ENCODE data around the gene SCLT1. TPM values are rescaled to one million over a fixed set of nuclear protein-coding genes. Genes with fewer than 3 reads are reported as not detected.

SCLT1 gene
- total RNA-seq, 1 experiment from 2014 or later = 11.3 TPM

GRCh38 chr4:128871948-128872347, 221.4 kb downstream of the SCLT1 start:
- Histone ChIP-seq H2BK120ac (ENCODE audit: low read depth, low read length, poor library complexity, severe bottlenecking) (no peak overlapping the region), H4K20me1 (ENCODE audit: control insufficient read depth, insufficient read depth, insufficient read length) (peaks cover 2% of the 10 kb centered on the region), H3K23ac (ENCODE audit: insufficient read length, low read depth, low read length) (no peak overlapping the region), H3K9ac (ENCODE audit: extremely low read depth, insufficient read length, low read length) (no peak overlapping the region), H3K79me2 (ENCODE audit: insufficient read depth, low read length) (peaks cover 4% of the 10 kb centered on the region; the same call in 1 of the 2 replicates), H3K18ac (ENCODE audit: insufficient read length, low read depth, low read length) (no peak overlapping the region), H3K4ac (ENCODE audit: low read depth, low read length) (no peak overlapping the region), H3K79me1 (ENCODE audit: insufficient read depth, low read depth, low read length, poor library complexity, severe bottlenecking) (no peaks in the 10 kb centered on the region), H3T11ph (ENCODE audit: low read length) (no peak overlapping the region), H4K8ac (replicated peaks; ENCODE audit: insufficient read length, low read depth, low read length) (no peak overlapping the region), H3K23me2 (ENCODE audit: insufficient read length, low read depth, low read length, poor library complexity, severe bottlenecking) (no peaks in the 10 kb centered on the region), H2BK5ac (ENCODE audit: insufficient read length, low read length) (no peak overlapping the region), H3K9me3 (ENCODE audit: control insufficient read depth, low read depth, low read length) (no peaks in the 10 kb centered on the region), H4K5ac (ENCODE audit: insufficient read length, low read depth, low read length) (no peak overlapping the region), H3K14ac (ENCODE audit: insufficient read depth, low read length) (no peak overlapping the region), H3K27me3 (ENCODE audit: insufficient read depth, low read length) (no peaks in the 10 kb centered on the region), H2AK5ac (ENCODE audit: insufficient read length, low read length) (no peak overlapping the region), H3K27ac (ENCODE audit: insufficient read length, low read depth, low read length) (no peak overlapping the region), H2AFZ (ENCODE audit: low read length) (no peak overlapping the region), H3K4me1 (ENCODE audit: insufficient read depth, low read length) (no peaks in the 10 kb centered on the region), H2BK20ac (ENCODE audit: low read depth, low read length, poor library complexity, severe bottlenecking) (no peak overlapping the region), H2BK12ac (ENCODE audit: insufficient read length, low read depth, low read length) (no peak overlapping the region), H2BK15ac (ENCODE audit: low read depth, low read length) (no peak overlapping the region), H4K91ac (ENCODE audit: insufficient read length, low read depth, low read length) (no peak overlapping the region), H3K56ac (ENCODE audit: insufficient read length, low read depth, low read length) (no peak overlapping the region), H3K4me2 (ENCODE audit: insufficient read depth, insufficient read length, low read length) (no peak overlapping the region)
- TF ChIP-seq, protein P1, sequence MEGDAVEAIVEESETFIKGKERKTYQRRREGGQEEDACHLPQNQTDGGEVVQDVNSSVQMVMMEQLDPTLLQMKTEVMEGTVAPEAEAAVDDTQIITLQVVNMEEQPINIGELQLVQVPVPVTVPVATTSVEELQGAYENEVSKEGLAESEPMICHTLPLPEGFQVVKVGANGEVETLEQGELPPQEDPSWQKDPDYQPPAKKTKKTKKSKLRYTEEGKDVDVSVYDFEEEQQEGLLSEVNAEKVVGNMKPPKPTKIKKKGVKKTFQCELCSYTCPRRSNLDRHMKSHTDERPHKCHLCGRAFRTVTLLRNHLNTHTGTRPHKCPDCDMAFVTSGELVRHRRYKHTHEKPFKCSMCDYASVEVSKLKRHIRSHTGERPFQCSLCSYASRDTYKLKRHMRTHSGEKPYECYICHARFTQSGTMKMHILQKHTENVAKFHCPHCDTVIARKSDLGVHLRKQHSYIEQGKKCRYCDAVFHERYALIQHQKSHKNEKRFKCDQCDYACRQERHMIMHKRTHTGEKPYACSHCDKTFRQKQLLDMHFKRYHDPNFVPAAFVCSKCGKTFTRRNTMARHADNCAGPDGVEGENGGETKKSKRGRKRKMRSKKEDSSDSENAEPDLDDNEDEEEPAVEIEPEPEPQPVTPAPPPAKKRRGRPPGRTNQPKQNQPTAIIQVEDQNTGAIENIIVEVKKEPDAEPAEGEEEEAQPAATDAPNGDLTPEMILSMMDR (conservative IDR thresholded peaks at IDR 0.05) = no peak
- WGBS (ENCODE audit: extremely low coverage, insufficient read length, low lambda C conversion rate) = no CpG with 5 or more reads among the region's 9 CpGs
- peaks cover 4% of the 10 kb centered on the region; the same call in 1 of the 2 replicates for H3K27me3 Mint-ChIP-seq (ENCODE audit: low read depth)
- no peak for DNase-seq
- H3K4me3 Mint-ChIP-seq = no peak overlapping the region; a peak in 1 of 5 replicates
- peaks cover 43 to 76% (median 62%) of the 10 kb centered on the region in 3 experiments; a peak in 6 of 7 replicates for H3K36me3 Mint-ChIP-seq (ENCODE audit: insufficient read depth in 1 of 3, low read depth in 3 of 3)
- H3K9me3 Mint-ChIP-seq = no peaks in the 10 kb centered on the region
- H3K27ac Mint-ChIP-seq = peak overlapping the region; percentile 36 to 74 (median 49); a peak in 4 of 7 replicates
- peaks cover 16 to 47% of the 10 kb centered on the region in 2 experiments for H3K4me1 Mint-ChIP-seq
